ENCODE measurements around the gene TTF1.

TTF1 gene

GRCh38 chr9:132423503-132423902 lies 16.9 kb upstream of the TTF1 start:
- Histone ChIP-seq H3K36me3 (ENCODE audit: insufficient read depth, low read length) (no peaks in the 10 kb centered on the region), H3K79me2 (ENCODE audit: insufficient read depth, low read length) (no peaks in the 10 kb centered on the region), H2AFZ (ENCODE audit: low read length) (no peak overlapping the region), H3K27ac (ENCODE audit: low read depth, low read length, poor library complexity, severe bottlenecking) (no peak overlapping the region), H3K27me3 (ENCODE audit: insufficient read depth, low read length) (peaks cover 17% of the 10 kb centered on the region), H3K9me2 (ENCODE audit: low read depth, low read length) (no peaks in the 10 kb centered on the region), H3K4me3 (ENCODE audit: low read depth, low read length, poor library complexity, severe bottlenecking) (no peak overlapping the region), H3K9ac (ENCODE audit: low read length) (no peak overlapping the region), H4K20me1 (ENCODE audit: insufficient read depth, low read length) (no peaks in the 10 kb centered on the region), H3K9me3 (ENCODE audit: low read length) (no peaks in the 10 kb centered on the region), H3K4me1 (ENCODE audit: insufficient read depth, low read length, severe bottlenecking) (peaks cover 8% of the 10 kb centered on the region), H3F3A (ENCODE audit: insufficient read depth, low read length) (no peaks in the 10 kb centered on the region), H3K4me2 (ENCODE audit: low read length) (no peak overlapping the region)
- no peak for TF ChIP-seq EZH2 (IDR thresholded peaks at IDR 0.05; ENCODE audit: borderline replicate concordance, low read length)
- no peak for TF ChIP-seq CTCF (IDR thresholded peaks at IDR 0.05; ENCODE audit: low read length)

GRCh38 chr9:132422574-132422973 lies 15.9 kb upstream of the TTF1 start:
- H3K27me3 ChIP-seq (ENCODE audit: insufficient read depth, low read length): peaks cover 17% of the 10 kb centered on the region
- peaks cover 8% of the 10 kb centered on the region for H3K4me1 ChIP-seq (ENCODE audit: insufficient read depth, low read length, severe bottlenecking)
- no peaks in the 10 kb centered on the region for H3F3A ChIP-seq (ENCODE audit: insufficient read depth, low read length)
- no peak overlapping the region for H3K9ac ChIP-seq (ENCODE audit: low read length)
- no peak overlapping the region for H2AFZ ChIP-seq (ENCODE audit: low read length)
- H4K20me1 ChIP-seq (ENCODE audit: insufficient read depth, low read length): no peaks in the 10 kb centered on the region
- no peaks in the 10 kb centered on the region for H3K9me2 ChIP-seq (ENCODE audit: low read depth, low read length)
- H3K4me3 ChIP-seq (ENCODE audit: low read depth, low read length, poor library complexity, severe bottlenecking): no peak overlapping the region
- H3K9me3 ChIP-seq (ENCODE audit: low read length): no peaks in the 10 kb centered on the region
- no peak overlapping the region for H3K27ac ChIP-seq (ENCODE audit: low read depth, low read length, poor library complexity, severe bottlenecking)
- no peak for TF ChIP-seq EZH2 (IDR thresholded peaks at IDR 0.05; ENCODE audit: borderline replicate concordance, low read length)
- no peak for TF ChIP-seq CTCF (IDR thresholded peaks at IDR 0.05; ENCODE audit: low read length)
- H3K4me2 ChIP-seq (ENCODE audit: low read length): no peak overlapping the region
- no peaks in the 10 kb centered on the region for H3K36me3 ChIP-seq (ENCODE audit: insufficient read depth, low read length)
- H3K79me2 ChIP-seq (ENCODE audit: insufficient read depth, low read length): no peaks in the 10 kb centered on the region

- no peaks in the 10 kb centered on the region for H3K79me2 ChIP-seq (ENCODE audit: insufficient read depth, low read length)
- no peaks in the 10 kb centered on the region for H3F3A ChIP-seq (ENCODE audit: insufficient read depth, low read length)
- no peak overlapping the region for H3K27ac ChIP-seq (ENCODE audit: low read depth, low read length, poor library complexity, severe bottlenecking)
- no peak overlapping the region for H3K9ac ChIP-seq (ENCODE audit: low read length)
- H3K4me3 ChIP-seq (ENCODE audit: low read depth, low read length, poor library complexity, severe bottlenecking): no peak overlapping the region
- no peaks in the 10 kb centered on the region for H3K9me3 ChIP-seq (ENCODE audit: low read length)
- no peaks in the 10 kb centered on the region for H3K36me3 ChIP-seq (ENCODE audit: insufficient read depth, low read length)
- TF ChIP-seq EZH2 (IDR thresholded peaks at IDR 0.05; ENCODE audit: borderline replicate concordance, low read length) (no peak), CTCF (IDR thresholded peaks at IDR 0.05; ENCODE audit: low read length) (no peak)
- H3K9me2 ChIP-seq (ENCODE audit: low read depth, low read length): no peaks in the 10 kb centered on the region
- no peak overlapping the region for H2AFZ ChIP-seq (ENCODE audit: low read length)
- H4K20me1 ChIP-seq (ENCODE audit: insufficient read depth, low read length): no peaks in the 10 kb centered on the region
- peaks cover 5% of the 10 kb centered on the region; the same call in 1 of the 2 replicates for H3K27me3 ChIP-seq (ENCODE audit: insufficient read depth, low read length)
- no peak overlapping the region for H3K4me2 ChIP-seq (ENCODE audit: low read length)
- H3K4me1 ChIP-seq (ENCODE audit: insufficient read depth, low read length, severe bottlenecking): peaks cover 8% of the 10 kb centered on the region
Measured at GRCh38 chr9:132418726-132419363, 12.2 kb upstream of the TTF1 start.

Data from OCI-LY1 (cell line).